Endothelial cell of umbilical vein (primary cell): ENCODE data around the gene SLC22A8. TPM values are rescaled to one million over a fixed set of nuclear protein-coding genes. Genes with fewer than 3 reads are reported as not detected.

Experiments used
- BruUV-seq: library from RNA; stranded (reverse); fragments of 400-500 nt; replicated peaks from 2 replicates; lab custom pipeline; 2021; lab: Mats Ljungman, UMichigan
- CTCF ChIA-PET: fragments of 300-600, 350-600 bp; sonication (Branson Sonifier 250); formaldehyde crosslinking; loops from one replicate; lab custom pipeline; 2021; ENCODE audit warnings: antibody characterized with exemption, inconsistent platforms; lab: Charles Lee
- POLR2A ChIA-PET: fragments of 300-600, 350-600 bp; sonication (Branson Sonifier 250); formaldehyde crosslinking; loops from one replicate; lab custom pipeline; 2021; ENCODE audit warnings: antibody characterized with exemption, inconsistent platforms; lab: Charles Lee
- DNase-seq: peaks from one replicate; pipeline ENCODE4 v3.0.0-alpha.2; 2011; ENCODE audit warnings: low read depth, low spot score
- FAIRE-seq: peaks from 2 replicates; lab custom pipeline; 2011; peaks lifted over from hg19 to GRCh38; lab: Jason Lieb, UNC
- H2AFZ ChIP-seq: 2 replicates; pipeline ENCODE4 v1.6.0; 2012; ENCODE audit warnings: low read depth, low read length, control low read depth, inconsistent platforms
- H3K27ac ChIP-seq: 2 replicates; pipeline ENCODE4 v1.5.1; 2011; ENCODE audit warnings: low read depth, mild to moderate bottlenecking, control low read depth, low read length, moderate library complexity; ENCODE audit not compliant: insufficient read depth
- H3K27me3 ChIP-seq, 2 experiments: 2 replicates each; pipeline versions ENCODE4 v1.6.0 to v1.6.1; 2011; ENCODE audit warnings: low read length in 2 of 2, mixed read lengths in 1 of 2; ENCODE audit not compliant: control insufficient read depth in 2 of 2, insufficient read depth in 2 of 2
- H3K36me3 ChIP-seq, 2 experiments: 2 replicates in 1 of 2; 3 replicates in 1 of 2; pipeline ENCODE4 v1.5.1; 2011; ENCODE audit warnings: low read length in 2 of 2, mild to moderate bottlenecking in 1 of 2, moderate library complexity in 1 of 2; ENCODE audit not compliant: control insufficient read depth in 2 of 2, insufficient read depth in 2 of 2; ENCODE audit errors: extremely low read depth in 1 of 2
- H3K4me1 ChIP-seq: 3 replicates; pipeline ENCODE4 v1.5.1; 2011; ENCODE audit warnings: mild to moderate bottlenecking, low read length; ENCODE audit not compliant: control insufficient read depth, insufficient read depth; ENCODE audit errors: extremely low read depth
- H3K4me2 ChIP-seq: 2 replicates; pipeline ENCODE4 v1.6.1; 2011; ENCODE audit warnings: low read length, control low read depth, mixed read lengths; ENCODE audit not compliant: insufficient read depth
- H3K4me3 ChIP-seq, 3 experiments: fragments of 200-600 bp in 1 of 3; sonication (generic), shearing (Covaris generic) in 1 of 3; replicated peaks in 1 of 3; 2 replicates each; pipeline ENCODE4 v1.5.1; 2011 to 2016; ENCODE audit warnings: control low read depth in 3 of 3, low read length in 3 of 3, mild to moderate bottlenecking in 2 of 3, inconsistent platforms in 1 of 3, low read depth in 1 of 3, moderate library complexity in 1 of 3; ENCODE audit not compliant: insufficient read depth in 1 of 3
- H3K79me2 ChIP-seq: 2 replicates; pipeline ENCODE4 v1.6.0; 2012; ENCODE audit warnings: low read length, inconsistent platforms; ENCODE audit not compliant: control insufficient read depth, insufficient read depth
- H3K9ac ChIP-seq: replicated peaks from 2 replicates; pipeline ENCODE3; 2011; ENCODE audit warnings: low read length, control low read depth; ENCODE audit not compliant: insufficient read depth; ENCODE audit errors: extremely low read depth
- H3K9me1 ChIP-seq: replicated peaks from 3 replicates; pipeline ENCODE4 v1.6.0; 2011; ENCODE audit warnings: mild to moderate bottlenecking, low read length; ENCODE audit not compliant: control insufficient read depth, insufficient read depth; ENCODE audit errors: extremely low read depth
- H3K9me3 ChIP-seq: replicated peaks from 2 replicates; pipeline ENCODE4 v1.5.1; 2012; ENCODE audit warnings: low read length, inconsistent platforms; ENCODE audit not compliant: control insufficient read depth, insufficient read depth
- H4K20me1 ChIP-seq: replicated peaks from 2 replicates; pipeline ENCODE3; 2011; ENCODE audit warnings: mild to moderate bottlenecking, low read length; ENCODE audit not compliant: control insufficient read depth, insufficient read depth; ENCODE audit errors: extremely low read depth
- CTCF ChIP-seq, 2 donors: IDR thresholded peaks; 1 replicate in 1 of 2; 2 replicates in 1 of 2; pipeline ENCODE4 v1.5.1; 2011; ENCODE audit warnings: low read length in 2 of 2, mild to moderate bottlenecking in 2 of 2, moderate library complexity in 2 of 2, control low read depth in 1 of 2, inconsistent platforms in 1 of 2, low read depth in 1 of 2; ENCODE audit not compliant: insufficient read depth in 1 of 2; ENCODE audit errors: extremely low read depth in 1 of 2
- EZH2 ChIP-seq: IDR thresholded peaks from 2 replicates; pipeline ENCODE4 v1.6.1; 2012; ENCODE audit warnings: borderline replicate concordance, low read depth, mild to moderate bottlenecking, moderate library complexity, low read length, inconsistent platforms; ENCODE audit not compliant: severe bottlenecking
- FOS ChIP-seq: IDR thresholded peaks from 2 replicates; pipeline ENCODE4 v1.6.1; 2011; ENCODE audit warnings: mild to moderate bottlenecking, low read length, moderate library complexity, borderline replicate concordance; ENCODE audit not compliant: insufficient read depth
- GATA2 ChIP-seq: IDR thresholded peaks from 2 replicates; pipeline ENCODE4 v1.7.0; 2011; ENCODE audit warnings: low read depth, mild to moderate bottlenecking, moderate library complexity, mixed read lengths, low read length; ENCODE audit not compliant: insufficient read length, insufficient read depth
- JUN ChIP-seq: IDR thresholded peaks from 2 replicates; pipeline ENCODE4 v1.6.1; 2011; ENCODE audit warnings: borderline replicate concordance, low read depth; ENCODE audit not compliant: insufficient read length, insufficient read depth
- MAX ChIP-seq: IDR thresholded peaks from 2 replicates; pipeline ENCODE4 v1.6.1; 2011; ENCODE audit not compliant: insufficient read depth, insufficient read length
- MYC ChIP-seq: IDR thresholded peaks from one replicate; pipeline ENCODE4 v1.6.1; 2011; ENCODE audit warnings: mild to moderate bottlenecking, low read depth, low read length
- POLR2A ChIP-seq: IDR thresholded peaks from 2 replicates; pipeline ENCODE4 v1.6.1; 2012; ENCODE audit warnings: low read depth, mild to moderate bottlenecking, control low read depth, low read length
- POLR2AphosphoS5 ChIP-seq: IDR thresholded peaks from 2 replicates; pipeline ENCODE4 v1.6.1; 2012; ENCODE audit warnings: low read depth, mild to moderate bottlenecking, control low read depth, low read length, moderate library complexity; ENCODE audit not compliant: insufficient read depth
- dilution Hi-C: fragments of 300-500 bp; cut with MboI; formaldehyde crosslinking; loops from one replicate; pipeline ENCODE4 v1.15.0; 2019; ENCODE audit warnings: low sequenced_read_pairs; ENCODE audit not compliant: extremely low pct_ligation_motif_present
- intact Hi-C: fragments of 100-400 bp; cut with micrococcal nuclease; formaldehyde crosslinking; loops from one replicate; pipeline ENCODE4 v1.10.0; 2022
- polyA plus RNA-seq, 4 experiments: library from polyadenylated mRNA; depleted of rRNA in 3 of 4; stranded (reverse) in 3 of 4; unstranded in 1 of 4; fragments of >200 nt; gene quantifications; 2 replicates each; pipeline versions ENCODE4 v1.2.1 to v1.2.3, GENCODE V29; 2011 to 2012; ENCODE audit warnings: missing spikeins in 1 of 4
- total RNA-seq: library from RNA; stranded (reverse); gene quantifications from 2 replicates; pipeline ENCODE4 v1.2.3, GENCODE V29; 2021

SLC22A8 gene
- total and polyA plus RNA-seq, 2 donors (not counting 3 experiments of a cell fraction or from before 2014, with no cell fraction given): not detected

DNA sequence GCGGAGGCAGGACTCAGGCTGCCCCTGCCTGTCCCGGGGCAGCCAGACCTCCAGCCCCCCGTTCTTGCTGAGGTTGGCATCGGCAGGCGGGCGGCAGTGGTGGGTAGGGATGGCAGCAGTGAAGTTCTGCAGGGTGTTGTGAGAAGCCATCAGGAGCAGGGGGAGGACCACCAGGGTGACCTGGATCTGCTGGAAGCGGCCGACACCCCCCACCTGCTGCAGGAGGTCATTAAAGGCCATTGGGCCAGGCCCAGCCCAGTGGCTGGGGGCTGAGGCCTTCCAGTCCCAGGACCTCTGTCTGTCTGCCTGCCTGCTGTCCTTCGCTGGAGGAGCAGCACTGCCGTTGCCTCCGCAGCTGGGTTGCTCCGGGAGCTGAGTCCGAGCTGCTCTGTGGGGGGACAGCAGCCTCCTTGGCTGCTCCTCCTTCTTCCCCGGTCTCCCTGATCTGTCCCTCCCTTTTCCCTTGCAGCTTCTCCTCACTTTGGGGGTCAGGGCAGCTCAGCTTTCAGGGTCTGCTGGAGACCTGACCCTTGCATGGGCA lies 31.1 kb downstream of the SLC22A8 start, which contains the start of gene SLC22A6:
TSS of gene SLC22A6 (minus strand) at position 517 of the 541 bp plus-strand sequence. CDS start at position 240, 277 bp downstream.
- Histone ChIP-seq H3K9ac (no peak within 1 kb of the TSS), H3K27me3 (no peaks in the 10 kb centered on the region), H3K9me1 (no peaks in the 10 kb centered on the region), H3K4me1 (no peaks in the 10 kb centered on the region), H3K9me3 (no peaks in the 10 kb centered on the region), H3K27ac (no peak within 1 kb of the TSS), H3K36me3 (no peaks in the 10 kb centered on the region), H2AFZ (no peak within 1 kb of the TSS), H3K79me2 (no peaks in the 10 kb centered on the region), H3K4me3 (no peak within 1 kb of the TSS), H4K20me1 (no peaks in the 10 kb centered on the region), H3K4me2 (no peak within 1 kb of the TSS)
- no peak for TF ChIP-seq JUN
- no peak for TF ChIP-seq EZH2
- TF ChIP-seq MYC: no peak
- TF ChIP-seq POLR2A: no peak
- no peak for TF ChIP-seq POLR2AphosphoS5
- no peak for TF ChIP-seq MAX
- TF ChIP-seq FOS: no peak
- dilution Hi-C loops (no loop called here), intact Hi-C loops (no loop called here)
- BruUV-seq: no TSS peak
- no peak for DNase-seq
- ChIA-PET CTCF (no interaction called here), POLR2A (no interaction called here)
- no peak for FAIRE-seq

GRCh38 chr11:62983536-62984199 lies 32.0 kb downstream of the SLC22A8 start:
- Histone ChIP-seq H3K4me2 (no peak overlapping the region), H3K27ac (no peak overlapping the region), H4K20me1 (no peaks in the 10 kb centered on the region), H3K79me2 (no peaks in the 10 kb centered on the region), H3K9me3 (no peaks in the 10 kb centered on the region), H3K4me3 (no peak overlapping the region), H3K4me1 (no peaks in the 10 kb centered on the region), H2AFZ (no peak overlapping the region), H3K9ac (no peak overlapping the region), H3K9me1 (no peaks in the 10 kb centered on the region), H3K27me3 (no peaks in the 10 kb centered on the region), H3K36me3 (no peaks in the 10 kb centered on the region)
- POLR2A ChIA-PET: no interaction called here
- DNase-seq (no peak), FAIRE-seq (no peak)
- TF ChIP-seq POLR2A (no peak), CTCF (IDR thresholded peaks at IDR 0.05; ENCODE audit: extremely low read depth in 1 of 2, insufficient read depth in 1 of 2, low read depth in 1 of 2, low read length in 2 of 2) (no peak), GATA2 (no peak), POLR2AphosphoS5 (no peak), EZH2 (no peak), MYC (no peak), FOS (no peak), MAX (no peak), JUN (no peak)
- no TSS peak for BruUV-seq
- intact Hi-C loops: no loop called here
- dilution Hi-C loops: no loop called here
- CTCF ChIA-PET: no interaction called here
